G401.6 (cell line): Measurements from ENCODE around the gene TET3.

Source experiments
- FAIRE-seq: peaks from 2 replicates; lab custom pipeline; 2012; peaks lifted over from hg19 to GRCh38; lab: Jason Lieb, UNC

TET3 gene

DNA sequence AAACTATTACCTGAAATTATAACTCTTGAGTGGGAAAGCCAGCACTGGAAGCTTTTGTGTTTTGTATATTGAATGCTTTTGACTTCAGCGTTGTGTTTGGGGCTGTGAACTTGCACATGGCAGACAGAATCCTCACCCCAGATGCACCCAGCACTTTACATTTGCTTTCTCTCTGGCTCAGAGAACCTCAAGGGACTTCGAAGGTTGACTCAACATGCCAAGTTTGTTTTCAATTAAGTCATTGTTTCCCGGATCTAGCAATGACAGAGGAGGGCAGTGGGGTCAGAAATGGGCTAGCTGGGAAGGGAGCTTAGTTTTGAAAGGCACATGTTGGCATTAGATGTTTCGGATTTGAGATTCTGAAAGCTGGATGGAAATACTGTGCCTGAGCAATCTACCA is 22.4 kb downstream of the TET3 start:
- FAIRE-seq, result no peak

GRCh38 chr2:74007711-74008110 is 23.0 kb downstream of the TET3 start:
- FAIRE-seq, result no peak

GRCh38 chr2:74008761-74009395 is 24.2 kb downstream of the TET3 start:
- FAIRE-seq, result no peak

DNA sequence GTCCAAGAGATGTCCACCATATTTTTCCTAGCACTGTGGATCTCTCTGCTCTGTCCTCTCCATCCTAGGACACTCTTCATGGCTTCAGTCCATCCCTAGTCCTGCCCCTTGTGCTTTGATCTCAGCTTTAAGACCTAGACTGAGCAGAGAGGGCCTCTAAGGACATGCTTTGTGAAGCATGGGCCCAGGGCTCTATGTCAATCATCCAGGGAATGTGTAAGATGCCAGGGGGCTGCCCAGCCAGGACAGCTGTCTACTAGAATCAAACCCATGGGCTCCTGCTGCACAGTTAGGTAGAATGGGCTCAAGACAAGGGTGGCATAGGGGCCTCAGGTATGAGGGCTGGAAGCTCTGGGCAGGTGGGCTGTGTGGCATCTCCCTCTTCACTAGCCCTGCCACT is 24.9 kb downstream of the TET3 start:
- no peak for FAIRE-seq

DNA sequence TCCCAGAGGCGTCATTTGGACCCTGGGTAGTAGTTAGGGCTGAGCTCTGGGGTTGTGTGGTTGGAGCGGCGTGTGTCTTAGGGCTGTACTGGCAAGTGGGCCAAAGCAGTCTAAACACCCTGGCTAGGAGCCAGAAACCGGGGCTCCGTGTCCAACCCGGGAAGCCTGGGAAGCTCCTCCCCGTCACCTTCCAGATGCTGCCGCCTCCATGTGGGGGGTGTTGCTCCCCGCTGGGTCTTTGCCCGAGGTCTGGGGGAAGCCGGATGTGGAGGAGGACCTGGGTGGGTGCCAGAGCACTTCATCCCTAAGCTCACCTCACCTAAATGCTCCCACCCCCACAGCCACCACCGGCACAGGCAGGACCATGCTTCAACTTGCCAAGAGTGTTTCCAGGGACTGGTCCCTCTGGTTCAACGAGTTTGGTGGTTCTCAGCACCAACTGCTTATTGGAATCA is 25.4 kb downstream of the TET3 start:
- no peak for FAIRE-seq

DNA sequence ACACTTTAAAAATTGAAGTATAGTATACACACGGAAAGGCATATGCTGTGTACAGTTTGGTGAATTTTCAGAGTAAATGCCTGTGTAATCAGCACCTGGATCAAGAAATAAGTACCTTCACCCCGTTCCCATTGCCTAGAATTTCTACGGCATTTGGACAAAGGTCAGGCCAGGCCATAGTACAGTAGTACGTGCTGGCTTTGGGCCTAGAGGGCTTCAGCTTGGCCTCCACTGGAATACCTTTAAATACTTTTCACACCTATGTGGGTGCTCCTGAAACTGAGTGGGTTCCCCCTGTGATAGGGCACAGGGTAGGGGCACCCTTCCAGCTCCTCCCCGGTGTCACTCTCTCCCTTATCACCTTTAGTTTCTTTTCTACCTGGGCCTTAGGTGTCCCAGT is 26.5 kb downstream of the TET3 start:
- no peak for FAIRE-seq

- FAIRE-seq, result no peak
Measured at GRCh38 chr2:74014813-74015212, 30.1 kb downstream of the TET3 start.

DNA sequence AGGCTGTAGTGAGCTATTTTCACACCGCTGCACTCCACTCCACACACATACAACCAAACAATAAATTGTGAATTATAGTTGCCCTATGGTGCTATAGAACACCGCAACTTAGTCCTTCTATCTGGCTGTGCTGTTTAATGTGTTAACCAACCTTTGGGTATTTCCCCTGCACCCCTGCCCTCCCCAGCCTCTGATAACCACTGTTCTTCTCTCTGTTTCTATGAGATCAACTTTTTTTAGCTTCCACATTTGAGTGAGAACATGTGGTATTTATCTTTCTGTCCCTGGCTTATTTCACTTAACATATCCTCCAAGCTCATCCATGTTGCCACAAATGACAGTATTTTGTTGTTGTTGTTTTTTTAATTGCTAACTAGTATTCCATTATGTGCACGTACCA is 32.5 kb downstream of the TET3 start:
- FAIRE-seq, result no peak

GRCh38 chr2:74019516-74019915 is 34.8 kb downstream of the TET3 start:
- no peak for FAIRE-seq

DNA sequence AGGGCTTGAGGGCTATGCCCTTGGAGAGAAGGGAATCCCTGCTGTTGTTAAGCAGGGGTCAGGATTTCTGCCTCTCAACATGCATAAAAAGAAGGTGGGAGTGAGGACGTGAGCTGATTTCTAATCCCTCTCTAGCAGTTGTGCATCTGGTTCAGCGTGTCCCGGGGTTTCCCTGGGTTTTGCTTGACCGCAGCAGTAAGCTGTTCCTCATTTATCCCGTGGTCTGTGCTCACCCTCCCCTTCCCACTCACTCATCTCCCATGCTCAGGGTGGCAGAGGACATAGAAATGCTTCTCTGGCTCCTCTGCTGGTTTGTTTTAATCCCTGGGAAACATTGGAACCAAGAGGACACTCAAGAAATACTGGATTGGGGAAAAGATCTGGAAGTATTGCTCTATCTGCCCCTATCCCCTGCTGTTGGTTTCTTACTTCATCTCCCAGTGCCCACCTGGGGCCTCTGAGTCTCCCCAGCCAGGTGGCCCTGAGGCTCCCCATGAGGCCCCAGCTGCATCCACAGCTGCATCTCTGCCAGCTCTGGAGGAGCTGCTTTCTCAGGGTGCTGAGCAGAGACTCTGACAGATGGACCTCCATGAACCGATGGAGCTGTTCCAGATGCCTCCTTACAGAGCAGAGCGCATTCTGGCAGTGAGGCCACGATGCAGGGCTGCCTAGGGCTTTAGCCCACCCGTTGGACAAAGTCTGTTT is 36.1 kb downstream of the TET3 start:
- FAIRE-seq, result no peak

DNA sequence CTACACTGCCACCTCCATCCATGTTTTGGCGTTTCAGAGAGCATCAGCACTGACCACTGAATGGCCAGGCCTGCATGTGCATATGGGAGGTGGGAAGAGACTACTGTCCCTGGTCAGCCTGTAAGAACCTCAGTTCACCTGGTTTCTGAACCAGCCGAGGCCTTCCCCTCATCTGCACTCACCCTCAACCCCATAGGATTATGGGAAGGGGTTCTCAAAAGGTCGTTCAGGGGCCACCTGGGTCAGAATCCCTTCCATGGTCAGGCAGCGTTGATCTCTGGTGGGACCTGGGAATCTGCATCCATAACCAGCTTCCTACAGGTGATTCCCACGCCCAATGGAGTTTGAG is 36.7 kb downstream of the TET3 start:
- FAIRE-seq, result no peak

DNA sequence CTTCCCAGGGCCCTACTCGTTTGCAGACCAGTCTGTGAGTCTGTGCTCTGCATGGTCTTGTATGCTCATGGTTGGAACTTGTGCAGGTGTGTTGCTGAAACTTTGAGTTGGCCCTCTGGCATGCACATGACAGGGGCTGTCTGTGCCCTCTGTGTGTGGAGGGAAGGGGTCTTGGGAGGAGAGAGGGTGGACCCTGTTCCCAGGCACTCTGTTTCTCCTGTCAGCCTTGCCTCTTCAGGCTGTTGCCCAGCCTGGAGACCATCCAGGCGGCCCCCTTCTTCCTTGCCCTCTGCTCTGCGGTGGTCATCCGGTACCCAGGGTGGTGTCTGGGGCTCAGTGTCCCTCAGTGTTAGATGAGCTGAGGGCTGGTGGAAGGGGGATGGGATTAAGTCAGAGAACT is 39.5 kb downstream of the TET3 start:
- no peak for FAIRE-seq

DNA sequence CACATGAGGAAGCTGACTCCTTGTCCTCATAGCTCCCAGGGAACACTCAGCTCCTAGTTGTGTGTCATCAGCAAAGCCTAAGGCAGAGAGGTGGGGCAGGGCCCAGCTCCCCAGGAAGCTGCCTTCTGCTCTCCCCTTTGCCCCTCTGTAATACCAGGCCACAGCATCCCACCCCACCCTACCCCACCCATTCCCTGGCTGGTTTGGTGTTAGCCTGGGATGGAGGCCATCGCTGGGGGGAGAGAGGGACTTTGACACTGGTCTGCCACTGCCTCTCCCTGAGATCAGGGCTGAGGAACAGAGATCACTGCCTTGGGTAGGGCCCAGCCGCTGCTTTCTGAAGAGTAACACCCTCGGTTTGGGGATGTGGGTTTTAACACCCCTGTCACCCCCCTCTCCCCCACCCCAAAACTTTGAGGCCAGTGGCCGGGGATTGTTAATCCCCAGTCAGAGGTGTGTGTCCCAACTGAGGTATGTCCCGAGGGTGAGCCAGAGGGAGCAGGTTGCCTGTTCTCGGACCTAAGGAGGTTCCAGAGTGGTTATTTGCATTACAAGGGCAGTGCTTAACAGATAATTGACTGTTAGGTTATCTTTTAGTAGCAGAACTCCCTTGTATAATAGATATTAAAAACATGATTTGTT is 41.4 kb downstream of the TET3 start:
- no peak for FAIRE-seq

GRCh38 chr2:74026687-74027241 is 42.1 kb downstream of the TET3 start:
- FAIRE-seq, result no peak

- no peak for FAIRE-seq
Measured at GRCh38 chr2:74027496-74027895, 42.8 kb downstream of the TET3 start.

GRCh38 chr2:74028290-74028689 is 43.6 kb downstream of the TET3 start:
- no peak for FAIRE-seq

- FAIRE-seq, result no peak
Measured at GRCh38 chr2:74028741-74029140, 44.0 kb downstream of the TET3 start.

GRCh38 chr2:74029714-74030397 is 45.1 kb downstream of the TET3 start:
- no peak for FAIRE-seq

GRCh38 chr2:74031221-74031620 is 46.5 kb downstream of the TET3 start:
- FAIRE-seq, result no peak

DNA sequence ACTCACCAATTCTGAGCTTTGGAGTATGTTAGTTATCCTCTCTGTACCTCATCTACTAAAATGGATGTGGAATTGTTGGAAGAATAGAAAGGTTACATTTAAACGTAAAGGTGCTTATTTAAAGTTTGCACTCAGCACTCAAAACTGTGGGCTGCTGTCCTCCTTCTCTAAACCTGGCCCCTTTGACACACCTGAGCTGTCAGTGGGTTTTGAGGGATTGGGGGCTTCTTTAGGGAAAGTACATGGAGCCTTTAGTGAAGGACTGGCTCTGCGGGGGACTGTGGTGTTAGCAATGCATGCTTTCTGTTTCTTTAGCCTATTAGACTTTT is 47.2 kb downstream of the TET3 start:
- FAIRE-seq, result no peak

DNA sequence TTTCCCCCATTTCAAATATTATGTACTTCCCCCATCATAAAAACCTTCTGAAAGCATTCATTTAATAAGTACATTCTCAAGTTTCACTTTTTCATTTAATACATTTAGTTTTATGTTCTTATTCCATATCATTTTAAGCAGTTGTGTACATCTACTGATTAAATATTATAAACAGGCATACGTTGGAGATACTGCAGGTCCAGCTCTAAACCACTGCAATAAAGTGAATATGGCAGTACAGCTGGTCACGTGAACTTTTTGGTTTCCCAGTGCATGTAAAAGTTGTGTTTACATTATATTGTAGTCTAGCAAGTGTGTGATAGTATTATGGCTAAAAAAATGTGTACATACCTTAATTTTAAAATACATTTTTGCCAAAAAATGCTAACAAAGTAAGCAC is 48.7 kb downstream of the TET3 start:
- FAIRE-seq, result no peak
